Right ventricle myocardium inferior (tissue), 1 donor: Measurements from ENCODE around the gene YIPF6. TPM values are rescaled to one million over a fixed set of nuclear protein-coding genes. Genes with fewer than 3 reads are reported as not detected.
"Not testable (repeated sequence)": the region's sequence is repeated elsewhere in the genome, so short reads cannot be mapped to it uniquely, and the experiment has no call there.

Experiments used
- ATAC-seq: fragments of 200-7000 bp; cut with Tn5 transposase; one replicate; pipeline ENCODE4 v1.9.1; 2020; ENCODE audit warnings: mild to moderate bottlenecking, moderate library complexity
- DNase-seq: peaks from one replicate; pipeline ENCODE4 v3.0.0; 2021; ENCODE audit errors: missing footprints
- intact Hi-C: fragments of 100-400 bp; cut with DNase I; formaldehyde crosslinking; loops from one replicate; pipeline ENCODE4 v1.11.0; 2022
- long read RNA-seq: library from polyadenylated mRNA; unstranded; transcript quantifications from one replicate; pipeline ENCODE4 v2.0.0, GENCODE V29; 2021
- total RNA-seq: library from RNA; stranded (reverse); fragmentation: NEBNext Ultra II Directional; extraction: Animal tissue kit (Norgen Biotek cat#: 25700); gene quantifications from one replicate; pipeline ENCODE4 v1.2.1, GENCODE V29; 2021
- donor health status: DM: no; HTN: yes; CAD: no; lungs with severe emphysema.

Gene YIPF6
- 31.9 TPM for total RNA-seq
- long read RNA-seq, full-length matches to known transcripts, result 9 of 11 reads
- long read RNA-seq, partial matches to known transcripts, result 1 of 11 reads
- long read RNA-seq, other reads (novel, unspliced or antisense), result 1 of 11 reads

- intact Hi-C loops, result loop anchor here (5.0 to 10.0 kb wide), 2 partner anchors 66 to 304 kb away; partner anchors contain the start of gene OPHN1
- DNase-seq (peak; percentile 91), ATAC-seq (peak; percentile 96)
Measured at GRCh38 chrX:68498508-68499379, at the start of gene YIPF6. TSS of gene YIPF6 (plus strand) at chrX:68499051. CDS start at chrX:68499067, 16 bp downstream.

GRCh38 chrX:68451720-68452119, 47.1 kb upstream of the YIPF6 start:
- ATAC-seq, result no peak
- no peak for DNase-seq
- intact Hi-C loops, result no loop called here

GRCh38 chrX:68454476-68455150, 44.2 kb upstream of the YIPF6 start:
- no peak for DNase-seq
- intact Hi-C loops, result no loop called here
- no peak for ATAC-seq

- intact Hi-C loops, result no loop called here
- DNase-seq (no peak), ATAC-seq (no peak)
Measured at GRCh38 chrX:68455151-68455510, 43.7 kb upstream of the YIPF6 start.

DNA sequence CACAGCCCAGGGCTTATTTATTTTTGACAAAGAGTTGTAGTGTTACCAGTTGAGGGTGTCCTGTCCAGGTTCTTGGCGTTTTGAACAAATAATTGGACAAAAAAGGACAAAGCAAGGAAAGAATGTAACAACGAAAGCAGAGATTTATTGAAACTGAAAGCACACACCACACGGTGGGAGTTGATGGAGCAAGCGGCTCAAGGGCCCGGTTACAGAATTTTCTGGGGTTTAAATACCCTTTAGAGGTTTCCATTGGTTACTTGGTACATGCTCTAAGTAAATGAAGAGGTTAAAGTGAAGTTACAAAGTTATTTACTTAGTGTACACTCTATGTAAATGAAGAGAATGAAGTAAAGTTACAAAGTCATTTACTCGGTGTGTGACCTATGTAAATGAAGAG, 37.8 kb upstream of the YIPF6 start:
- DNase-seq, result no peak
- intact Hi-C loops, result no loop called here
- ATAC-seq, result no peak

DNA sequence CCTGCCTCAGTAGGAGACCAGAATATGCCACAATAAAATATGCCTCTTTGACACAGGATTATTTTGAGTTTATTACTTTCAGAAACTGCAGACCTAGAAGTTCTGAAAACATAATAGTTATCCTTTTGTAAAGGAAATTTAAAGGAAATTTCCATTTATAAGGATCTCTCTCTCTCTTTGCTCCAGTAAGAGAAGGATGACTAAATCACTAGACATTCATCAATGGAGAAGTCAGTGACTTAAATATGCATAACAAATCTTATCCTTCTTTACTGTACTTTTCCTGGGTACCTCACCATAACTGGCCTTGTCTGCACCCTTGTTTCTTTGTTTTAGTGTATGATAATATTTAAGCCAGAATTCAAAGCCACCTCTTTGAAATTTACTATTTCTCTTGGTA, 37.3 kb upstream of the YIPF6 start:
- intact Hi-C loops, result no loop called here
- DNase-seq (no peak), ATAC-seq (no peak)

- ATAC-seq (no peak), DNase-seq (no peak)
- intact Hi-C loops, result loop anchor here (2.0 kb wide), 1 partner anchor 265 kb away; no protein-coding TSS in a partner anchor
Measured at GRCh38 chrX:68462197-68462596, 36.7 kb upstream of the YIPF6 start.

- DNase-seq (no peak), ATAC-seq (no peak)
- intact Hi-C loops, result loop anchor here (2.0 kb wide), 1 partner anchor 266 kb away; no protein-coding TSS in a partner anchor
Measured at GRCh38 chrX:68462653-68463052, 36.2 kb upstream of the YIPF6 start.

GRCh38 chrX:68463880-68464279, 35.0 kb upstream of the YIPF6 start:
- ATAC-seq (no peak), DNase-seq (no peak)
- intact Hi-C loops, result loop anchor here (2.0 kb wide), 1 partner anchor 267 kb away; no protein-coding TSS in a partner anchor

DNA sequence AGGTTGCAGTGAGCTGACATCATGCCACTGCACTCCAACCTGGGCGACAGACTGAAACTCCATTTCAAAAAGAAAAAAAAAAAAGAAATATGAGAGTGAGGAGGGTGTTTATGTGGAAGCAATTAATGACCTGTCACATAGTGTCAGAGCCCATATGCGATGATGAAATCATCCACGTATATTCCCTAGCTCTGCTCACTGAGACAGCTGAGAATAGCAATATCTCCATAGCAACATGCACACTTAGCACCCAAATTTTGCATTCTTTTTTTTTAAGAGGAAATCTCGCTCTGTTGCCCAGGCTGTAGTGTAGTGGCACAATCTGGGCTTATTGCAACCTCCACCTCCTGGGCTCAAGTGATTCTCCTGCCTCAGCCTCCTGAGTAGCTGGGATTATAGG, 34.1 kb upstream of the YIPF6 start:
- intact Hi-C loops, result no loop called here
- ATAC-seq (no peak), DNase-seq (no peak)

- no peak for ATAC-seq
- DNase-seq, result no peak
- intact Hi-C loops, result no loop called here
Measured at GRCh38 chrX:68480969-68481368, 17.9 kb upstream of the YIPF6 start.

DNA sequence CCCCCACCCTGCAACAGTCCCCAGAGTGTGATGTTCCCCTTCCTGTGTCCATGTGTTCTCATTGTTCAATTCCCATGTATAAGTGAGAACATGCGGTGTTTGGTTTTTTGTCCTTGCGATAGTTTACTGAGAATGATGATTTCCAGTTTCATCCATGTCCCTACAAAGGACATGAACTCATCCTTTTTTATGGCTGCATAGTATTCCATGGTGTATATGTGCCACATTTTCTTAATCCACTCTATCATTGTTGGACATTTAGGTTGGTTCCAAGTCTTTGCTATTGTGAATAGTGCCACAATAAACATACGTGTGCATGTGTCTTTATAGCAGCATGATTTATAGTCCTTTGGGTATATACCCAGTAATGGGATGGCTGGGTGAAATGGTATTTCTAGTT, 12.7 kb upstream of the YIPF6 start:
- intact Hi-C loops, DNase-seq, ATAC-seq: not testable (repeated sequence)

- no peak for ATAC-seq
Measured at GRCh38 chrX:68487254-68487653, 11.6 kb upstream of the YIPF6 start.

GRCh38 chrX:68487924-68488323, 10.9 kb upstream of the YIPF6 start:
- intact Hi-C loops, result no loop called here
- ATAC-seq (no peak), DNase-seq (no peak)

More at GRCh38 chrX:68487254-68487653, 11.6 kb upstream of the YIPF6 start:
- no peak for DNase-seq
- intact Hi-C loops, result no loop called here

- ATAC-seq, result no peak
- DNase-seq, result no peak
- intact Hi-C loops, result no loop called here
Measured at GRCh38 chrX:68488657-68489056, 10.2 kb upstream of the YIPF6 start.

GRCh38 chrX:68490644-68491043, 8.2 kb upstream of the YIPF6 start:
- intact Hi-C loops, result loop anchor here (10.0 kb wide), 1 partner anchor 296 kb away; no protein-coding TSS in a partner anchor
- no peak for DNase-seq
- ATAC-seq, result no peak

GRCh38 chrX:68492583-68492982, 6.3 kb upstream of the YIPF6 start:
- intact Hi-C loops, result loop anchor here (10.0 kb wide), 1 partner anchor 298 kb away; no protein-coding TSS in a partner anchor
- ATAC-seq, result no peak
- no peak for DNase-seq

DNA sequence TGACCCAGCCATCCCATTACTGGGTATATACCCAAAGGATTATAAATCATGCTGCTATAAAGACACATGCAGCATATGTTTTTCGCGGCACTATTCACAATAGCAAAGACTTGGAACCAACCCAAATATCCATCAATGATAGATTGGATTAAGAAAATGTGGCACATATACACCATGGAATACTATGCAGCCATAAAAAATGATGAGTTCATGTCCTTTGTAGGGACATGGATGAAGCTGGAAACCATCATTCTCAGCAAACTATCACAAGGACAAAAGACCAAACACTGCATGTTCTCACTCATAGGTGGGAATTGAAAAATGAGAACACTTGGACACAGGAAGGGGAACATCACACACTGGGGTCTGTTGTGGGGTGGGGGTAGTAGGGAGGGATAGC, 5.1 kb upstream of the YIPF6 start:
- intact Hi-C loops, result loop anchor here (10.0 kb wide), 1 partner anchor 299 kb away; no protein-coding TSS in a partner anchor
- not testable (repeated sequence) for ATAC-seq, DNase-seq

GRCh38 chrX:68498044-68498507, 775 bp upstream of the YIPF6 start:
- intact Hi-C loops, result loop anchor here (5.0 to 10.0 kb wide), 2 partner anchors 66 to 303 kb away; partner anchors contain the start of gene OPHN1
- DNase-seq (no peak), ATAC-seq (no peak)
